B cell (primary cell): Measurements from ENCODE around the gene MGMT. TPM values are rescaled to one million over a fixed set of nuclear protein-coding genes. Genes with fewer than 3 reads are reported as not detected.

Experiments used
- ATAC-seq: fragments of 200-7000 bp; cut with Tn5 transposase; one replicate; pipeline ENCODE4 v1.10.0; 2021; ENCODE audit warnings: low read depth, mild to moderate bottlenecking, moderate number of reproducible peaks, moderate library complexity
- CTCF ChIA-PET: fragments of 350-600 bp; sonication (Branson Sonifier 250); formaldehyde crosslinking; loops from one replicate; lab custom pipeline; 2021; ENCODE audit warnings: antibody characterized with exemption, inconsistent platforms; lab: Charles Lee
- POLR2A ChIA-PET: fragments of 350-600 bp; sonication (Branson Sonifier 250); formaldehyde crosslinking; loops from one replicate; lab custom pipeline; 2021; ENCODE audit warnings: antibody characterized with exemption; lab: Charles Lee
- DNase-seq: peaks from one replicate; pipeline ENCODE4 v3.0.0; 2013
- H2AFZ ChIP-seq: 2 replicates; pipeline ENCODE4 v1.6.1; 2012; ENCODE audit warnings: mild to moderate bottlenecking, low read depth, low read length; ENCODE audit not compliant: insufficient read depth, poor library complexity, severe bottlenecking
- H3K27ac ChIP-seq, 2 donors: 1 replicate in 1 of 2; 2 replicates in 1 of 2; pipeline ENCODE4 v1.5.1; 2012 to 2013; ENCODE audit warnings: low read length in 2 of 2, mild to moderate bottlenecking in 2 of 2, moderate library complexity in 1 of 2
- H3K27me3 ChIP-seq, 4 experiments: fragments of 200-600 bp in 1 of 4; sonication (generic) in 1 of 4; replicated peaks in 1 of 4; 1 replicate in 2 of 4; 2 replicates in 2 of 4; pipeline versions ENCODE4 v1.6.1 to v1.7.0; 2013 to 2016; ENCODE audit warnings: low read length in 3 of 4, mild to moderate bottlenecking in 2 of 4, mixed read lengths in 1 of 4, moderate library complexity in 1 of 4; ENCODE audit not compliant: insufficient read depth in 4 of 4, control insufficient read depth in 3 of 4; ENCODE audit errors: control extremely low read depth in 1 of 4
- H3K36me3 ChIP-seq, 2 experiments: replicated peaks in 1 of 2; 1 replicate in 1 of 2; 2 replicates in 1 of 2; pipeline versions ENCODE4 v1.6.1 to v1.7.1; 2013; ENCODE audit warnings: low read length in 1 of 2; ENCODE audit not compliant: insufficient read depth in 2 of 2, control insufficient read depth in 1 of 2; ENCODE audit errors: control extremely low read depth in 1 of 2, extremely low read depth in 1 of 2
- H3K4me1 ChIP-seq, 2 donors: fragments of 200-600 bp in 1 of 2; sonication (generic) in 1 of 2; 1 replicate in 1 of 2; 2 replicates in 1 of 2; pipeline versions ENCODE4 v1.5.1 to v1.6.1; 2013 to 2017; ENCODE audit warnings: low read length in 2 of 2; ENCODE audit not compliant: control insufficient read depth in 2 of 2, insufficient read depth in 2 of 2
- H3K4me2 ChIP-seq: replicated peaks from 2 replicates; pipeline ENCODE3; 2012; ENCODE audit warnings: mild to moderate bottlenecking, low read depth, low read length; ENCODE audit not compliant: poor library complexity, severe bottlenecking
- H3K4me3 ChIP-seq, 5 experiments: fragments of 200-600 bp in 1 of 5; sonication (generic) in 1 of 5; 1 replicate in 3 of 5; 2 replicates in 2 of 5; pipeline versions ENCODE4 v1.5.1 to v1.7.0; 2011 to 2016; ENCODE audit warnings: low read length in 4 of 5, mild to moderate bottlenecking in 4 of 5, low read depth in 2 of 5, control low read depth in 1 of 5, moderate library complexity in 1 of 5; ENCODE audit not compliant: insufficient read depth in 1 of 5; ENCODE audit errors: control extremely low read depth in 1 of 5, extremely low read depth in 1 of 5
- H3K79me2 ChIP-seq: fragments of 200-600 bp; sonication (generic); one replicate; pipeline ENCODE4 v1.6.0; 2016; ENCODE audit warnings: low read length; ENCODE audit not compliant: control insufficient read depth, insufficient read depth
- H3K9ac ChIP-seq: fragments of 200-600 bp; sonication (generic); 2 replicates; pipeline ENCODE4 v1.6.1; 2017; ENCODE audit warnings: mild to moderate bottlenecking, low read length, moderate library complexity
- H3K9me3 ChIP-seq, 3 donors: one replicate each; pipeline versions ENCODE4 v1.6.1 to v1.7.1; 2013; ENCODE audit warnings: low read length in 2 of 3; ENCODE audit not compliant: control insufficient read depth in 2 of 3, insufficient read depth in 1 of 3; ENCODE audit errors: control extremely low read depth in 1 of 3
- H4K20me1 ChIP-seq: 2 replicates; pipeline ENCODE4 v1.6.0; 2012; ENCODE audit warnings: mild to moderate bottlenecking, low read length; ENCODE audit not compliant: insufficient read depth, control insufficient read depth, poor library complexity, severe bottlenecking
- H3K27ac Mint-ChIP-seq: one replicate; pipeline ENCODE4 v1.8.0; 2021; ENCODE audit warnings: mixed read lengths
- H3K27me3 Mint-ChIP-seq: one replicate; pipeline ENCODE4 v1.8.0; 2021; ENCODE audit warnings: mixed read lengths
- H3K4me1 Mint-ChIP-seq: one replicate; pipeline ENCODE4 v1.8.0; 2021; ENCODE audit warnings: mixed read lengths
- H3K4me3 Mint-ChIP-seq: one replicate; pipeline ENCODE4 v1.8.0; 2021; ENCODE audit warnings: mixed read lengths
- H3K9me3 Mint-ChIP-seq: one replicate; pipeline ENCODE4 v1.8.0; 2022; ENCODE audit warnings: mixed read lengths; ENCODE audit not compliant: insufficient read depth
- CTCF ChIP-seq: fragments of 200-600 bp; IDR thresholded peaks from one replicate; pipeline ENCODE4 v1.8.0; 2022; ENCODE audit warnings: antibody characterized with exemption, mild to moderate bottlenecking
- EZH2 ChIP-seq: IDR thresholded peaks from 2 replicates; pipeline ENCODE4 v1.6.1; 2012; ENCODE audit warnings: borderline replicate concordance, low read depth, mild to moderate bottlenecking, moderate library complexity, low read length; ENCODE audit not compliant: insufficient read depth, poor library complexity, severe bottlenecking
- WGBS: methylation state at CpG from one replicate; pipeline ENCODE4 v1.1.5; 2013; ENCODE audit warnings: missing lambda C conversion rate; ENCODE audit not compliant: insufficient coverage; 5-methylcytosine and 5-hydroxymethylcytosine counted together
- intact Hi-C: fragments of 100-400 bp; cut with micrococcal nuclease; formaldehyde crosslinking; loops from one replicate; pipeline ENCODE4 v1.10.0; 2022
- polyA plus RNA-seq: library from polyadenylated mRNA; depleted of rRNA; stranded (reverse); fragments of >200 nt; gene quantifications from 2 replicates; pipeline ENCODE4 v1.2.3, GENCODE V29; 2012
- total RNA-seq, 2 donors: library from RNA; stranded (reverse); fragments of 120-200 nt in 1 of 2; gene quantifications; 1 replicate in 1 of 2; 2 replicates in 1 of 2; pipeline versions ENCODE4 v1.2.3 to v1.2.4, GENCODE V29; 2013 to 2022

The MGMT gene
- total and polyA plus RNA-seq, 2 donors (not counting 1 experiment from before 2014, with no cell fraction given), result 16.6 to 87.7 TPM

GRCh38 chr10:129505500-129506075 lies 38.5 kb downstream of the MGMT start:
- no peak overlapping the region for H3K9ac ChIP-seq
- no peak for TF ChIP-seq EZH2
- TF ChIP-seq CTCF, result no peak
- no peak overlapping the region for H3K4me3 ChIP-seq
- no peak overlapping the region for H3K4me2 ChIP-seq
- Mint-ChIP-seq H3K9me3 (peaks cover 2% of the 10 kb centered on the region), H3K4me1 (peaks cover 38% of the 10 kb centered on the region), H3K27ac (no peak overlapping the region), H3K4me3 (no peak overlapping the region), H3K27me3 (no peaks in the 10 kb centered on the region)
- H3K36me3 ChIP-seq, result no peaks in the 10 kb centered on the region
- WGBS, result 54% methylated on average over 3 of the region's 4 CpGs
- H2AFZ ChIP-seq, result no peak overlapping the region
- CTCF ChIA-PET, result no interaction called here
- H3K9me3 ChIP-seq, result peaks cover 0 to 30% (median 1%) of the 10 kb centered on the region in 3 donors
- no peak overlapping the region for H3K27ac ChIP-seq
- H3K79me2 ChIP-seq, result peaks cover 64% of the 10 kb centered on the region
- H4K20me1 ChIP-seq, result peaks cover 46% of the 10 kb centered on the region
- POLR2A ChIA-PET, result no interaction called here
- no peaks in the 10 kb centered on the region for H3K27me3 ChIP-seq
- peaks cover 10 to 12% of the 10 kb centered on the region in 2 donors for H3K4me1 ChIP-seq
- ATAC-seq, result no peak
- DNase-seq, result no peak
- intact Hi-C loops, result no loop called here

GRCh38 chr10:129506101-129506797 lies 39.2 kb downstream of the MGMT start:
- Histone ChIP-seq H2AFZ (no peak overlapping the region), H3K9me3 (peaks cover 0 to 34% (median 2%) of the 10 kb centered on the region in 3 donors), H3K4me3 (no peak overlapping the region), H3K36me3 (no peaks in the 10 kb centered on the region), H4K20me1 (peaks cover 47% of the 10 kb centered on the region), H3K27ac (no peak overlapping the region), H3K27me3 (no peaks in the 10 kb centered on the region), H3K9ac (no peak overlapping the region), H3K4me2 (no peak overlapping the region), H3K4me1 (peaks cover 8 to 10% of the 10 kb centered on the region in 2 donors), H3K79me2 (peaks cover 61% of the 10 kb centered on the region)
- no peaks in the 10 kb centered on the region for H3K27me3 Mint-ChIP-seq
- no peak for TF ChIP-seq CTCF
- H3K4me3 Mint-ChIP-seq, result no peak overlapping the region
- H3K9me3 Mint-ChIP-seq, result peaks cover 2% of the 10 kb centered on the region
- intact Hi-C loops, result no loop called here
- H3K4me1 Mint-ChIP-seq, result peaks cover 34% of the 10 kb centered on the region
- ChIA-PET CTCF (no interaction called here), POLR2A (no interaction called here)
- DNase-seq (no peak), ATAC-seq (no peak)
- no peak overlapping the region for H3K27ac Mint-ChIP-seq
- 85% methylated on average over 13 of the region's 14 CpGs for WGBS
